ENCODE measurements around the gene LRRC7.

DNA sequence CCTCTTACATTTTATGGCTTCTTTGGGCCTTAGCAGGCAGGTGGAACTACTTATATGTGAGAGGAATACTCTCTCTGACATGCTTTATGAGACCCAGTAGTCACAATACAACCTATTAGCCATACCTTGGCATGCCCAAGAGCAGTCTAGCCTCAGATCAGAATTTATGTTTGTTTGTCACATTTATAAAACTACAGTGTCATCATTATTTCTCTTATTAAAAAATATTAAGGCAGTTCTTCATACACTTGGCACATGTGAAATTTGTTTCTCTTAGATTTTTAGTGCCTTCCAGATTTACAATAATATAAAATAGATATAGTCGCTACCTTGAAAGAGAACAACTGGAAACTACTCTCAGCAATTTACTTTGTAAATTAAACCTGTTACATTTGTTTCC is 519.2 kb downstream of the LRRC7 start:
- TF ChIP-seq, protein P1, sequence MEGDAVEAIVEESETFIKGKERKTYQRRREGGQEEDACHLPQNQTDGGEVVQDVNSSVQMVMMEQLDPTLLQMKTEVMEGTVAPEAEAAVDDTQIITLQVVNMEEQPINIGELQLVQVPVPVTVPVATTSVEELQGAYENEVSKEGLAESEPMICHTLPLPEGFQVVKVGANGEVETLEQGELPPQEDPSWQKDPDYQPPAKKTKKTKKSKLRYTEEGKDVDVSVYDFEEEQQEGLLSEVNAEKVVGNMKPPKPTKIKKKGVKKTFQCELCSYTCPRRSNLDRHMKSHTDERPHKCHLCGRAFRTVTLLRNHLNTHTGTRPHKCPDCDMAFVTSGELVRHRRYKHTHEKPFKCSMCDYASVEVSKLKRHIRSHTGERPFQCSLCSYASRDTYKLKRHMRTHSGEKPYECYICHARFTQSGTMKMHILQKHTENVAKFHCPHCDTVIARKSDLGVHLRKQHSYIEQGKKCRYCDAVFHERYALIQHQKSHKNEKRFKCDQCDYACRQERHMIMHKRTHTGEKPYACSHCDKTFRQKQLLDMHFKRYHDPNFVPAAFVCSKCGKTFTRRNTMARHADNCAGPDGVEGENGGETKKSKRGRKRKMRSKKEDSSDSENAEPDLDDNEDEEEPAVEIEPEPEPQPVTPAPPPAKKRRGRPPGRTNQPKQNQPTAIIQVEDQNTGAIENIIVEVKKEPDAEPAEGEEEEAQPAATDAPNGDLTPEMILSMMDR (IDR thresholded peaks at IDR 0.05; ENCODE audit: low read length) = no peak
- TF ChIP-seq EZH2 (IDR thresholded peaks at IDR 0.05; ENCODE audit: borderline replicate concordance, low read length) = no peak
